Right lobe of liver (tissue), 6 donors: ENCODE data around the gene DNMT3B. TPM values are rescaled to one million over a fixed set of nuclear protein-coding genes. Genes with fewer than 3 reads are reported as not detected.
"Not testable (repeated sequence)": the region's sequence is repeated elsewhere in the genome, so short reads cannot be mapped to it uniquely, and the experiment has no call there.

Experiments used
- ATAC-seq, 4 donors: fragments of 200-7000 bp; cut with Tn5 transposase; one replicate each; pipeline ENCODE4 v1.9.1; 2020; ENCODE audit warnings: mild to moderate bottlenecking in 4 of 4, moderate library complexity in 4 of 4
- DNase-seq, 3 donors: peaks; one replicate each; pipeline ENCODE4 v3.0.0-alpha.2; 2020
- H3K27ac ChIP-seq, 3 donors: fragments of 200-600 bp; one replicate each; pipeline ENCODE4 v1.8.0; 2022
- H3K27me3 ChIP-seq, 2 donors: fragments of 200-600 bp; one replicate each; pipeline ENCODE4 v1.8.0; 2022
- H3K36me3 ChIP-seq, 4 donors: fragments of 200-600 bp; sonication (generic) in 1 of 4; one replicate each; pipeline versions ENCODE4 v1.5.1 to v1.8.0; 2017 to 2022; ENCODE audit warnings: control low read depth in 1 of 4
- H3K4me1 ChIP-seq, 4 donors: fragments of 200-600 bp; sonication (generic) in 1 of 4; one replicate each; pipeline versions ENCODE4 v1.5.1 to v1.8.0; 2017 to 2022; ENCODE audit warnings: control low read depth in 1 of 4
- H3K4me3 ChIP-seq, 3 donors: fragments of 200-600 bp; one replicate each; pipeline ENCODE4 v1.8.0; 2022
- H3K9me3 ChIP-seq, 4 donors: fragments of 200-600 bp; sonication (generic) in 1 of 4; one replicate each; pipeline versions ENCODE4 v1.5.1 to v1.8.0; 2017 to 2022; ENCODE audit warnings: control low read depth in 1 of 4
- CTCF ChIP-seq, 4 donors: fragments of 200-600 bp in 3 of 4; fragments of 450-650 bp in 1 of 4; IDR thresholded peaks; one replicate each; pipeline versions ENCODE4 v1.5.1 to v1.8.0; 2016 to 2022; ENCODE audit warnings: antibody characterized with exemption in 4 of 4, mild to moderate bottlenecking in 2 of 4
- POLR2A ChIP-seq: fragments of 450-650 bp; IDR thresholded peaks from one replicate; pipeline ENCODE4 v1.6.1; 2017; ENCODE audit warnings: antibody characterized with exemption, mild to moderate bottlenecking
- WGBS: methylation state at CpG from one replicate; pipeline ENCODE4 v1.1.6; 2018; ENCODE audit warnings: low coverage, low lambda C conversion rate; ENCODE audit not compliant: insufficient coverage; ENCODE audit errors: missing lambda C conversion rate; 5-methylcytosine and 5-hydroxymethylcytosine counted together
- intact Hi-C, 2 donors: fragments of 100-400 bp; cut with DNase I; formaldehyde crosslinking; loops; one replicate each; pipeline versions ENCODE4 v1.11.2 to v1.14.1; 2022
- long read RNA-seq: library from polyadenylated mRNA; unstranded; transcript quantifications from one replicate; pipeline ENCODE4 v2.0.0, GENCODE V29; 2019
- total RNA-seq, 6 experiments: library from RNA; depleted of rRNA in 2 of 6; stranded (reverse); fragments of >200 nt in 2 of 6; fragmentation: NEBNext Ultra II Directional in 3 of 6; extraction: Animal tissue kit (Norgen Biotek cat#: 25700) in 3 of 6; gene quantifications; one replicate each; pipeline versions ENCODE4 v1.1.0 to v1.2.4, GENCODE V29; 2016 to 2023
- donor health status: DM: no; HTN: yes; CAD: no.
- donor health status: DM: no; HTN: no; CAD: no.
- donor health status: DM: no; HTN: no; CAD: no.
- donor health status: DM: no; HTN: yes; CAD: no.
- donor health status: DM: no; HTN: yes; CAD: no.

Gene DNMT3B
- under 1 TPM; 0.43 to 0.88 (median 0.65) TPM for total RNA-seq
- long read RNA-seq, result 0 reads

DNA sequence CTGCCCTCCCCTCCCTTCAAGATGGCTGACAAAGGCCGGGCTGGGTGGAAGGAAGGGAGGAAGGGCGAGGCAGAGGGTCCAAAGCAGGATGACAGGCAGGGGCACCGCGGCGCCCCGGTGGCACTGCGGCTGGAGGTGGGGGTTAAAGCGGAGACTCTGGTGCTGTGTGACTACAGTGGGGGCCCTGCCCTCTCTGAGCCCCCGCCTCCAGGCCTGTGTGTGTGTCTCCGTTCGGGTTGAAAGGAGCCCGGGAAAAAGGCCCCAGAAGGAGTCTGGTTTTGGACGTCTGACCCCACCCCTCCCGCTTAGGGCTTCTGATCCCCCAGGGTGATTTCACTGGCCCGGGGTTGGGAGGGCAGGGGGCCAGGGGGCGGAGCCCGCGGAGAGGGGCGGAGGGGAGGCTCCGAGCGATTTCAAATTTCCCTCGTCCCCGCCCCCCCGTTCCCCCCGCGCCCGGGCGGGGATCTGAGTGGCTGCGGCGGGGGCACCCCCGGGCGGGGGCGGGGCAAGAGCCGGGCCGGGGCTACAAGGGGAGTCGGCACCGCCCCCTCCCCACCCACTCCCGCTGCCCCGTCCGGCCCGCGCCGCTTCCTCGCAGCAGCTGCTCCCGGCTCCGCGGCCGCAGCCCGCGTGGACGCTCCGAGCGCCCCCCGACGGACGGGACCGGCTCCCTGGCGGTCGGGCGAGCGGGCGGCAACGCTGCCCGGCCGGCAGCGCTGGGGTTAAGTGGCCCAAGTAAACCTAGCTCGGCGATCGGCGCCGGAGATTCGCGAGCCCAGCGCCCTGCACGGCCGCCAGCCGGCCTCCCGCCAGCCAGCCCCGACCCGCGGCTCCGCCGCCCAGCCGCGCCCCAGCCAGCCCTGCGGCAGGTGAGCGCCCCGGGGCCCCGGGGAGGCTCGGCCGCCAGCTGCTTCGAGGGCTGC is at the start of gene DNMT3B:
DNMT3B (plus strand) TSS at position 555 of the 923 bp plus-strand sequence. CDS start 17,939 bp downstream, outside the sequence.
- WGBS, result 16% methylated on average over 7 of the region's 92 CpGs
- no peak within 1 kb of the TSS for H3K27ac ChIP-seq
- DNase-seq (peak; percentile 80 to 84 (median 82)), ATAC-seq (peak; percentile 89 to 94 (median 91))
- no peaks in the 10 kb centered on the region for H3K36me3 ChIP-seq
- peaks cover 0 to 7% (median 0%) of the 10 kb centered on the region in 4 donors for H3K4me1 ChIP-seq
- H3K9me3 ChIP-seq, result no peaks in the 10 kb centered on the region
- TF ChIP-seq CTCF (IDR thresholded peaks at IDR 0.05), result peak in 1 of 4 donors; percentile 30
- peak; percentile 21 for TF ChIP-seq POLR2A
- H3K27me3 ChIP-seq, result no peaks in the 10 kb centered on the region
- H3K4me3 ChIP-seq, result peak within 1 kb of the TSS; percentile 58 to 70 (median 63)
- intact Hi-C loops, result no loop called here

DNA sequence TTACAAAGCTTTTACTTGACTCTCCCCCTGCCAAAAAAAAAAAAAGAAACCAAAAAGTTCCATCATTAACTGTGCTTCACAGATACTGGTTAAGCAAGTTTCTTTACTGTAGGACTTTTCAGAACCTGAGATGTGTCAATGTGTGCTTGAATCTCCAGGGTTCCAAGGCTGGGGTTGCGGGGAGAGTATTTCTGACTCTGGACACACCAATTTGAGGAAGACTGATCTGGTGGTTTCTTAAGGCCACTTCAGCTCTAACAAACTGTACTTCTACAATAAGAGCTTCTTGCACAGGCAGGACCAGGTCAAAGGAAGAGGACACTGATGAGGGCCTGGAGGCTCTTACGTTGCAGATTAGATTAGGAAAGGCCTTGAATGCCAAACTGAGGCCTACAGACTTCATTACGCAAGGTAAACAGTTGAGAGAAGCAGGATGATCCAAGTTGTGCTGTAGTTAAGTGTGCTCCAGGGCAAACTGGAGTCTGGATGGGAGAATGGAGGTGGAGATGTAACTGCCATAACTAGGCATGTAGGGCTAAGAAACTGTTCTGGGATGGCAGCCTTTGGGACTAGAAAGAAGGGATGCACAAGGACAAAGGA is 43.3 kb upstream of the DNMT3B start:
- H3K4me1 ChIP-seq, result peaks cover 0 to 7% (median 0%) of the 10 kb centered on the region in 4 donors
- H3K27ac ChIP-seq, result no peak overlapping the region
- DNase-seq (no peak), ATAC-seq (no peak)
- intact Hi-C loops, result no loop called here
- H3K36me3 ChIP-seq, result peaks cover 0 to 3% (median 0%) of the 10 kb centered on the region in 4 donors
- no peaks in the 10 kb centered on the region for H3K9me3 ChIP-seq
- no peak overlapping the region for H3K4me3 ChIP-seq
- TF ChIP-seq POLR2A (no peak), CTCF (IDR thresholded peaks at IDR 0.05) (no peak)
- H3K27me3 ChIP-seq, result no peaks in the 10 kb centered on the region
- WGBS, result 52% methylated on average over 2 of the region's 3 CpGs

- TF ChIP-seq POLR2A, result no peak
- TF ChIP-seq CTCF (IDR thresholded peaks at IDR 0.05), result no peak
- no peak for DNase-seq
- Histone ChIP-seq H3K27ac (no peak overlapping the region), H3K36me3 (peaks cover 0 to 9% (median 0%) of the 10 kb centered on the region in 4 donors), H3K9me3 (no peaks in the 10 kb centered on the region), H3K4me1 (peaks cover 0 to 13% (median 5%) of the 10 kb centered on the region in 4 donors), H3K27me3 (no peaks in the 10 kb centered on the region), H3K4me3 (no peak overlapping the region)
- 20% methylated on average over 2 of the region's 7 CpGs for WGBS
- no peak for ATAC-seq
- intact Hi-C loops, result no loop called here
Measured at GRCh38 chr20:32727683-32728082, 34.5 kb upstream of the DNMT3B start.

DNA sequence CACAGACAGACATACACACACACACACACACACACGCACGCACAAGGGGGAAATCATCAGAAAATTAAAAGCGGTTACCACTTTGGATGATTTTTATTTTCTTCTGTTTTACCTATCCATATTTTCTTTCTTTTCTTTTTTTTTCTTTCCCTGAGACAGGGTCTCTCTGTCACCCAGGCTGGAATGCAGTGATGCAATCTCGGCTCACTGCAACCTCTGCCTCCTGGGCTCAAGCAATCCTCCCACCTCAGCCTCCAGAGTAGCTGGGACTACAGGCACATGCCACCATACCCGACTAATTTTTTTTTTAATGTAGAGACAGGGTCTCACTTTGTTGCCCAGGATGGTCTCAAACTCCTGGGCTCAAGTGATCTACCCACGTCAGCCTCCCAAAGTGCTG is 33.8 kb upstream of the DNMT3B start:
- H3K27me3 ChIP-seq, H3K4me3 ChIP-seq, H3K9me3 ChIP-seq, ATAC-seq, intact Hi-C loops, H3K36me3 ChIP-seq, DNase-seq, H3K27ac ChIP-seq: not testable (repeated sequence)
- H3K4me1 ChIP-seq, result peaks cover 0 to 13% (median 5%) of the 10 kb centered on the region in 4 donors
- 75% methylated on average over 5 of the region's 6 CpGs for WGBS

DNA sequence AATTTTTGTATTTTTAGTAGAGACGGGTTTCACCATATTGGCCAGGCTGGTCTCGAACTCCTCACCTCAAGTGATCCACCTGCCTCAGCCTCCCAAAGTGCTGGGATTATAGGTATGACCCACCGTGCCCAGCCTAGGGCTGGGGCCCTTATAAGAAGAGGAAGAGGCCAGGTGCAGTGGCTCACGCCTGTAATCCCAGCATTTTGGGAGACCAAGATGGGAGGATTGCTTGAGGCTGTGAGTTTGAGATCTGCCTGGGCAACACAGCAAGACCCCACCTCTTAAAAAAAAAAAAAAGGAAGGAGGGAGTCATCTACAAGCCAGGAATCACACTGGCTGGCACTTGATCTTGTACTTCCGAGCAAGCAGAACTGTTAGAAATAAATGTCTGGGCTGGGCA is 32.9 kb upstream of the DNMT3B start:
- 95% methylated on average over 3 of the region's 5 CpGs for WGBS

More for the DNA sequence above, 32.9 kb upstream of the DNMT3B start:
- H3K27ac ChIP-seq, DNase-seq, H3K27me3 ChIP-seq, ATAC-seq, H3K4me3 ChIP-seq, H3K36me3 ChIP-seq, intact Hi-C loops, H3K9me3 ChIP-seq: not testable (repeated sequence)
- peaks cover 0 to 13% (median 5%) of the 10 kb centered on the region in 4 donors for H3K4me1 ChIP-seq
